ENCODE measurements around the gene LAMTOR2.

Gene LAMTOR2

GRCh38 chr1:156104065-156104810 lies 49.7 kb downstream of the LAMTOR2 start:
- Mint-ChIP-seq H3K4me3 (no peak overlapping the region), H3K9me3 (no peaks in the 10 kb centered on the region), H3K27ac (peak overlapping the region; percentile 72), H3K36me3 (ENCODE audit: low read depth) (no peaks in the 10 kb centered on the region), H3K4me1 (ENCODE audit: low read depth) (peaks cover 46% of the 10 kb centered on the region), H3K27me3 (ENCODE audit: low read depth) (peaks cover 5% of the 10 kb centered on the region)
- no peak for DNase-seq (ENCODE audit: low spot score)

- Mint-ChIP-seq H3K27ac (peak overlapping the region; percentile 84), H3K36me3 (ENCODE audit: low read depth) (no peaks in the 10 kb centered on the region), H3K27me3 (ENCODE audit: low read depth) (peaks cover 5% of the 10 kb centered on the region), H3K4me1 (ENCODE audit: low read depth) (peaks cover 46% of the 10 kb centered on the region), H3K4me3 (peak overlapping the region; percentile 63), H3K9me3 (no peaks in the 10 kb centered on the region)
- DNase-seq (ENCODE audit: low spot score), result no peak
These were observed 50.6 kb downstream of the LAMTOR2 start for GRCh38 chr1:156104861-156105832.

- Mint-ChIP-seq H3K27me3 (ENCODE audit: low read depth) (peaks cover 2% of the 10 kb centered on the region), H3K9me3 (no peaks in the 10 kb centered on the region), H3K4me1 (ENCODE audit: low read depth) (peaks cover 38% of the 10 kb centered on the region), H3K27ac (peak overlapping the region; percentile 87), H3K4me3 (peak overlapping the region; percentile 63), H3K36me3 (ENCODE audit: low read depth) (no peaks in the 10 kb centered on the region)
- DNase-seq (ENCODE audit: low spot score), result no peak
These were observed 52.3 kb downstream of the LAMTOR2 start for GRCh38 chr1:156106624-156107488.

- Mint-ChIP-seq H3K27me3 (ENCODE audit: low read depth) (no peaks in the 10 kb centered on the region), H3K36me3 (ENCODE audit: low read depth) (no peaks in the 10 kb centered on the region), H3K4me3 (no peak overlapping the region), H3K27ac (no peak overlapping the region), H3K4me1 (ENCODE audit: low read depth) (peaks cover 38% of the 10 kb centered on the region), H3K9me3 (no peaks in the 10 kb centered on the region)
- no peak for DNase-seq (ENCODE audit: low spot score)
These were observed 53.5 kb downstream of the LAMTOR2 start for GRCh38 chr1:156108057-156108456.
